Hepatocyte (in vitro differentiated cells): ENCODE data around the gene MT1E. TPM values are rescaled to one million over a fixed set of nuclear protein-coding genes. Genes with fewer than 3 reads are reported as not detected.

Experiments used
- DNase-seq: peaks from one replicate; pipeline ENCODE4 v3.0.0-alpha.2; 2016; ENCODE audit warnings: low spot score
- H2AFZ ChIP-seq: fragments of 200-600 bp; sonication (generic); 2 replicates; pipeline ENCODE4 v1.6.0; 2016; ENCODE audit warnings: antibody characterized with exemption, mild to moderate bottlenecking
- H3K27ac ChIP-seq: fragments of 200-600 bp; sonication (generic); 2 replicates; pipeline ENCODE4 v1.5.1; 2016; ENCODE audit warnings: mild to moderate bottlenecking
- H3K27me3 ChIP-seq: fragments of 200-600 bp; sonication (generic); 2 replicates; pipeline ENCODE4 v1.6.1; 2016
- H3K36me3 ChIP-seq: fragments of 200-600 bp; sonication (generic); replicated peaks from 2 replicates; pipeline ENCODE4 v1.5.1; 2016; ENCODE audit warnings: low read depth; ENCODE audit not compliant: insufficient read depth
- H3K4me1 ChIP-seq: fragments of 200-600 bp; sonication (generic); 2 replicates; pipeline ENCODE4 v1.5.1; 2016; ENCODE audit warnings: mild to moderate bottlenecking, moderate library complexity; ENCODE audit not compliant: insufficient read depth
- H3K4me2 ChIP-seq: fragments of 200-600 bp; sonication (generic); 2 replicates; pipeline ENCODE4 v1.6.0; 2016
- H3K4me3 ChIP-seq: fragments of 200-600 bp; sonication (generic); 2 replicates; pipeline ENCODE4 v1.5.1; 2016; ENCODE audit warnings: mild to moderate bottlenecking
- H3K79me2 ChIP-seq: fragments of 200-600 bp; sonication (generic); 2 replicates; pipeline ENCODE4 v1.6.0; 2017; ENCODE audit warnings: mild to moderate bottlenecking
- H3K9me2 ChIP-seq: fragments of 200-600 bp; sonication (generic); replicated peaks from 2 replicates; pipeline ENCODE4 v1.6.0; 2017; ENCODE audit warnings: mild to moderate bottlenecking; ENCODE audit not compliant: insufficient read depth
- H3K9me3 ChIP-seq: fragments of 200-600 bp; sonication (generic); 2 replicates; pipeline ENCODE4 v1.5.1; 2016; ENCODE audit warnings: low read depth, mild to moderate bottlenecking
- H4K20me1 ChIP-seq: fragments of 200-600 bp; sonication (generic); 2 replicates; pipeline ENCODE4 v1.6.0; 2016; ENCODE audit warnings: mild to moderate bottlenecking; ENCODE audit not compliant: insufficient read depth, poor library complexity, severe bottlenecking
- EZH2 ChIP-seq: fragments of 200-600 bp; sonication (generic); IDR thresholded peaks from 2 replicates; pipeline ENCODE4 v1.6.1; 2016; ENCODE audit warnings: antibody characterized with exemption, mild to moderate bottlenecking, borderline replicate concordance
- EZH2phosphoT487 ChIP-seq: fragments of 200-600 bp; sonication (generic); IDR thresholded peaks from one replicate; pipeline ENCODE4 v1.6.1; 2018; ENCODE audit warnings: antibody characterized with exemption, mild to moderate bottlenecking, low read depth, moderate library complexity; ENCODE audit not compliant: unreplicated experiment, severe bottlenecking
- WGBS: methylation state at CpG from one replicate; pipeline ENCODE4 v1.1.6; 2016; ENCODE audit warnings: low lambda C conversion rate; ENCODE audit errors: missing lambda C conversion rate; 5-methylcytosine and 5-hydroxymethylcytosine counted together
- polyA plus RNA-seq: library from polyadenylated mRNA; unstranded; fragments of >200 nt; fragmentation: Nextera tagmentation; extraction: Ambion mirVana; gene quantifications from 2 replicates; pipeline ENCODE4 v1.2.1, GENCODE V29; 2016
- total RNA-seq: library from RNA; depleted of rRNA; stranded (reverse); fragments of >200 nt; gene quantifications from 2 replicates; pipeline ENCODE4 v1.2.3, GENCODE V29; 2014
- TF ChIP-seq, protein P1 (sequence below): fragments of 200-600 bp; sonication (generic); IDR thresholded peaks from 2 replicates; pipeline ENCODE4 v1.5.1; 2016; ENCODE audit warnings: antibody characterized with exemption, mild to moderate bottlenecking; ENCODE audit not compliant: poor library complexity

Gene MT1E
- total and polyA plus RNA-seq, 2 experiments from 2014 or later: 65.5 to 121 TPM

DNA sequence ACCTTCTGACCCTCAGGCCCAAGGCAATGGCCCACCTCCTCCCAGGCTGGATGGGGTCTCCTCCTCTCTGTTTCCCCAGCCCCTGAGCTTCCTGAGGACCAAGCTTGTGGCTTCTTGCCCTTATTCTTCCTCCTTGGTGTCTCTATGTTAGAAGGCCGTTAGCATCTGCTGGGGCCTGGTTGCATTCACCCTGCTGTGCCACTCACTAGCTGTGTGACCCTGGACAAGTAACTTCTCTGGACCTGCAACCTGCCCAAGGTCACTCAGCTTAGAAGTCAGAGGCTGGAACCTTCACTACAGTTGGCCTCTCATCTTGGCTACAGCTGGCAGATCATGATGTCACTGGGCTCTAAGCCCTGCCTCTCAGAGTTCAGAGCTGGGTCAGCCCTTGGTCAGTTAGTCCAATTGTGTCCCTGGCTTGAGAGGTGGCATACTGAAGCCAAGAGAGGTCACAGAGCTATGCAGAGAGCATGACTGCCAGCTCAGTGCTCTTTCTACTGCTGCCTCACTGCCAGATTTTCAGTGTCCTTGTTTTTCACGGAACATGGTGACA is 14.2 kb upstream of the MT1E start:
- Histone ChIP-seq H3K4me1 (peaks cover 26% of the 10 kb centered on the region), H3K9me2 (no peaks in the 10 kb centered on the region), H3K9me3 (no peaks in the 10 kb centered on the region), H3K4me2 (no peak overlapping the region), H3K79me2 (no peaks in the 10 kb centered on the region), H3K27ac (peak overlapping the region; percentile 12), H2AFZ (no peak overlapping the region), H3K36me3 (no peaks in the 10 kb centered on the region), H4K20me1 (no peaks in the 10 kb centered on the region), H3K27me3 (peaks cover 7% of the 10 kb centered on the region), H3K4me3 (no peak overlapping the region)
- no peak for TF ChIP-seq EZH2phosphoT487
- no peak for TF ChIP-seq EZH2
- TF ChIP-seq, protein P1, sequence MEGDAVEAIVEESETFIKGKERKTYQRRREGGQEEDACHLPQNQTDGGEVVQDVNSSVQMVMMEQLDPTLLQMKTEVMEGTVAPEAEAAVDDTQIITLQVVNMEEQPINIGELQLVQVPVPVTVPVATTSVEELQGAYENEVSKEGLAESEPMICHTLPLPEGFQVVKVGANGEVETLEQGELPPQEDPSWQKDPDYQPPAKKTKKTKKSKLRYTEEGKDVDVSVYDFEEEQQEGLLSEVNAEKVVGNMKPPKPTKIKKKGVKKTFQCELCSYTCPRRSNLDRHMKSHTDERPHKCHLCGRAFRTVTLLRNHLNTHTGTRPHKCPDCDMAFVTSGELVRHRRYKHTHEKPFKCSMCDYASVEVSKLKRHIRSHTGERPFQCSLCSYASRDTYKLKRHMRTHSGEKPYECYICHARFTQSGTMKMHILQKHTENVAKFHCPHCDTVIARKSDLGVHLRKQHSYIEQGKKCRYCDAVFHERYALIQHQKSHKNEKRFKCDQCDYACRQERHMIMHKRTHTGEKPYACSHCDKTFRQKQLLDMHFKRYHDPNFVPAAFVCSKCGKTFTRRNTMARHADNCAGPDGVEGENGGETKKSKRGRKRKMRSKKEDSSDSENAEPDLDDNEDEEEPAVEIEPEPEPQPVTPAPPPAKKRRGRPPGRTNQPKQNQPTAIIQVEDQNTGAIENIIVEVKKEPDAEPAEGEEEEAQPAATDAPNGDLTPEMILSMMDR: no peak
- DNase-seq: no peak
- 89% methylated on average over 2 of the region's 2 CpGs for WGBS

GRCh38 chr16:56613706-56614105 is 11.9 kb upstream of the MT1E start:
- Histone ChIP-seq H3K4me1 (peaks cover 9% of the 10 kb centered on the region), H3K4me2 (no peak overlapping the region), H3K36me3 (no peaks in the 10 kb centered on the region), H3K27ac (no peak overlapping the region), H4K20me1 (no peaks in the 10 kb centered on the region), H3K27me3 (peaks cover 31% of the 10 kb centered on the region), H2AFZ (no peak overlapping the region), H3K9me2 (no peaks in the 10 kb centered on the region), H3K9me3 (no peaks in the 10 kb centered on the region), H3K4me3 (no peak overlapping the region), H3K79me2 (no peaks in the 10 kb centered on the region)
- TF ChIP-seq EZH2phosphoT487 (no peak), EZH2 (no peak)
- TF ChIP-seq, protein P1: no peak
- DNase-seq: no peak

DNA sequence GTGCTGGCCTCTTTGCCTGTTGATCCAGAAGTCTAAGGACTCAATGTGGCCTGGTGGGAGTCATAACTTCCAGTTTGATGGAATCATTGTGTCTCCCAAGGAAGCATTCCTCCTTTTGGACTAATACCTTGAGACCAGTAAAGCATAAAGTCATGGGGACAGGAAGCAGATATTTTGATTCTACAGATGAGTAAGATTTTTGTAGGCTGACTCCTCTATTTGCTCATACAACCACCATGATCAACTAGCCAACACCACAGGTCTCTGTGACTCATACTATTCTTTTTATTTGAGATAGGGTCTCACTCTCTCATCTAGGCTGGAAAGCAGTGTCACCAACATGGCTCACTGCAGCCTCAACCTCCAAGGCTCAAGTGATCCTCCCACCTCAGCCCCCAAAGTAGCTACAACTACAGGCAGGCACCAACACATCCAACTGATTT is 11.0 kb upstream of the MT1E start:
- H3K4me2 ChIP-seq: no peak overlapping the region
- H3K4me1 ChIP-seq: peaks cover under 1% of the 10 kb centered on the region
- no peaks in the 10 kb centered on the region for H3K9me3 ChIP-seq
- no peak for DNase-seq
- H3K27ac ChIP-seq: no peak overlapping the region
- no peak overlapping the region for H3K4me3 ChIP-seq
- peaks cover 39% of the 10 kb centered on the region for H3K27me3 ChIP-seq
- no peaks in the 10 kb centered on the region for H3K9me2 ChIP-seq
- no peak overlapping the region for H2AFZ ChIP-seq
- H3K36me3 ChIP-seq: no peaks in the 10 kb centered on the region
- TF ChIP-seq EZH2 (no peak), EZH2phosphoT487 (no peak)
- TF ChIP-seq, protein P1: no peak
- no peaks in the 10 kb centered on the region for H3K79me2 ChIP-seq
- H4K20me1 ChIP-seq: no peaks in the 10 kb centered on the region

DNA sequence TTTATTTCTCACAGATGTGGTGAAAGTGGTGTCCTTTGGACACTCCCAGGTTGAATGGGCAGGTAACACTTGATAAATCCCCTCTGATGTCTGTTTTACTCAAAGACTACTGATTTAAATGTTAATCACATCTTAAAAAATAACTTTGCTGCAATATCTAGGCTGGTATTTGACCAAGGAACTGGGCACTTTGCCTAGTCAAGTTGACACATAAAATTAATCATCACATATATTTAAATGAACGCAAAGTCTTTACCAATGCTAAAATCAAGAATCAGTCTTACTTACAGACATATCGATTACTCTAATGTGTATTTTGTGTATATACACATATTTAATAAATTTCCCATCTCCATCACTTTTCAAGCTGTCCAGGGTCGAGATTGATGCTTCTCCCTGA is 10.2 kb upstream of the MT1E start:
- no peaks in the 10 kb centered on the region for H3K9me2 ChIP-seq
- 86% methylated on average over 3 of the region's 3 CpGs for WGBS
- no peak for DNase-seq

More for the DNA sequence above, 10.2 kb upstream of the MT1E start:
- Histone ChIP-seq H3K27ac (no peak overlapping the region), H4K20me1 (no peaks in the 10 kb centered on the region), H3K36me3 (no peaks in the 10 kb centered on the region), H3K4me3 (no peak overlapping the region), H3K4me1 (no peaks in the 10 kb centered on the region), H3K9me3 (no peaks in the 10 kb centered on the region), H3K27me3 (peaks cover 47% of the 10 kb centered on the region), H3K4me2 (no peak overlapping the region), H3K79me2 (no peaks in the 10 kb centered on the region), H2AFZ (no peak overlapping the region)
- TF ChIP-seq EZH2phosphoT487 (no peak), EZH2 (no peak)
- TF ChIP-seq, protein P1: no peak
